ENCODE measurements around the gene PDGFC.

The PDGFC gene

DNA sequence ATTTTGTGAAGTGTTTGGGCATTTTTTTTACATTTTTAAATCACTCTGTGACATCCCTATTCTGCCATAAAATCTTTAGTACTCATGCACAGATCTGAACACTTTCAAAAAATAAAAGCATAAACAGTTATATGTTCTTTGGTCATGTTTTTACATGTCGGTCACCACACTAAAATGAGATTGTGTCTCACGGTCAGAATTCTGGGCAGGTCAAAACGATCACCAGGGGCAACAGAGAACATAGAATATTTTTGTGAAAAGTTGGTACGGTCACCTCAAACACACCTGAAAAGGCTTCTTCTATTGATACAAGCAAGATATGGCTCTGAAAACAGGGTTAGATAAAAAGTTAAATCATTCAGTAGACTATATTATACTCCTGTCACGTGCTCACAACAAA lies 189.1 kb downstream of the PDGFC start:
- no peak for DNase-seq (ENCODE audit: low read depth in 2 of 2)

DNA sequence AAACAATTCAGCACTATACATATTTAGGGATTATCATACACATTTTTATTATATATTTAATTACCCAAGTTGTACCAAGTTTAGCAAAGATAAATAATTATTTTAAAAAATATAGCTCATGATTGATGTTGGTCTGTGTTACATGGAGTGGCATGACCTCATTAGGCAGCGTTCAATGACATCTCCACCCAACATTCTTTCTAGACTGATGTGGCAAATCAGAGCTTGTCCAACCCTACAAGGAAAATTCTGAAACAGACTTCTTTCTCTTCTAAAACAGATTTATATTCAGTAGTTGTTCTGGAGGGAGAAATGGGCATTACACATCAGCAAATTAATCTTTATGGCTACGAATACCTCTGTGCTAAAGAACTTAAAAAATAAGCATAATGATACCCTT lies 189.7 kb downstream of the PDGFC start:
- DNase-seq (ENCODE audit: low read depth in 2 of 2) = no peak

DNA sequence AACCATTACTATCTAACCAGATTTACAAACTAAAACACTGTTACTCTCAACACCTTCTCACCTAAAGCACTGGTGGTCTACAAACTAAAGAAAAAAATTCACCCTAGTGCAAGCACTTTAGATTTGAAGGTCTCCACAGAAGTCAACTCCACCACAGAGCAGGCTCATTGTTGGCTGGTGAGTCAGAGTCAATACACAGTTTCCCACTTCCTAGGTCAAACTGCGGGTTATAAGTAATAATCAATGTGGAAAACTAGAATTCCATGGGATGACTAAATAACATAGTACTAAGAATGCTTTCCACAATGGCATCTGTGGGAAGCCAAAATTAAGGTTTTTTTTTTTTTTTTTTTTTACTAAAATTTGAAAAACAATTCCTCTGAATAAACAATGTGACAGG lies 191.8 kb downstream of the PDGFC start:
- no peak for DNase-seq (ENCODE audit: low read depth in 2 of 2)

DNA sequence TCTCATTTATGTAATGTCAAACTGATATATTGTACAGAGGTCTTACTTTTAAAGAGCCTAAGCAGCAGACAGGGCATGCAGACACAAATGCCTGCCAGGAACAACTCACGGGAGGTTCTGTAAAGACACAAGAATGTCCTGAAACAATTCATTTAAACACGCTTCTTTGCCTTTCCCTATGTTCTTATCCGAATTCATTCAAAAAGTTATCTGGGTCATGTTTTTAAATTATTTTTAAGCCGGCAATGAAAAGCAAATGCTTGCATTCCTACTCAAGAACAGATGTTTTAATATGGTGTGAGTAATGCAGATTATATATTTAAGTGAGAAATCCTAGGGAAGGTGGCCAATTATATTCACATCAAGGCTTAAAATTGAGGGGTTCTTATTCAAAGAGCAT lies 192.6 kb downstream of the PDGFC start:
- no peak for DNase-seq (ENCODE audit: low read depth in 2 of 2)

DNA sequence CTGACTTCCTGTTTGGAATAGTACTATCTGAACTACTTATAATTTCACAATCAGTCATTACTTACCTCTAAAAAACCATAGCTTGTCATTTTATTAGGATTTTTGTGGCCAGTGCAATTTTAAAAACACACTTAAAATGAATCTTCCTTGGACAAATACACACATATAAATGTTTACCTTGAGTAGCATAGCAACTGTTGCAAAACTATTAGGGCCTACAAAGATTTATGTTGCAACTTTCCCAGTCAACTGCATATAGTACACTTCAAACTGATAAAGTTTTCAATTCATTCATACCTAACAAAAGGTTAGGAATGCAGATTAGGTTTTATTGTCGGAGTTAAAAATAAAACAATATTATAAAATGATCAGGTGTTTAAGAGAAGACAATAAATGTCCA lies 193.0 kb downstream of the PDGFC start:
- DNase-seq (ENCODE audit: low read depth in 2 of 2) = no peak

DNA sequence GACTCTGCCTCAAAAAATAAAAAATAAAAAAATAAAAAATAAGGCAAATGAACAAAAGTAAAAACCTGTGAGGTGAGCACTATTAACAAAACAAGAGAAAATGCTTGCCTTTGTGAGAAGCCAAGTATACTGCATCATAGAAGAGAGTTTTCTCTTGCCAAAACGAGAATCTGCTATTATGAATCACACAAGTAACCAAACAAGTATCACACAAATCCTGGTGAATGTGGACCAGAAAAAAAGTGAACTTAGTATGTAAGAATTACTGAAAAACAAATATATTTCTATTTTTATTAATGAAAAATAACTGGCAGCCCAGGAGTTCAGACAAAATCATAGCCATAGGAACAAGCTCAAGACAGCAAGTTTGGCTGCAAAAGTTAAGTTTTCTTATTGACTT lies 193.5 kb downstream of the PDGFC start:
- DNase-seq (ENCODE audit: low read depth in 2 of 2) = no peak

DNA sequence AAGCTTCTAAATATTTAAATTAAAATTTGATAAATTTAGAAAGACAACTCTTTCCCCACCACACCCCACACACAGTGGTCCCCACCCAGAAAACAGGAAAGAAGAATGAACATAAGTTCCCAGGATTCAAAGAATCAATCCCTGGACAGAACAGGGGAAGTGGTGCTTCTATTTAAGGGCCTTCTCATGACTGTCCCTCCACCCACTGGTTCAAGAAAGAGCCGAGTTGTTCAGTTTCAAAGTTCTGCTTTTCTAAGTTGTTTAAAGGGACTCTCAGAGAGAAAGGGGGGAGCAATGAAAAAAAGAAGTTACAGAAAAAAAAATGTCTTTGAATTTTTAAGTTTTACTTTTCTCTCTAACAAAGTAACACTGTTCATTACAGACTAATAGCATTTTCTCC lies 195.8 kb downstream of the PDGFC start:
- DNase-seq (ENCODE audit: low read depth in 2 of 2) = no peak

DNA sequence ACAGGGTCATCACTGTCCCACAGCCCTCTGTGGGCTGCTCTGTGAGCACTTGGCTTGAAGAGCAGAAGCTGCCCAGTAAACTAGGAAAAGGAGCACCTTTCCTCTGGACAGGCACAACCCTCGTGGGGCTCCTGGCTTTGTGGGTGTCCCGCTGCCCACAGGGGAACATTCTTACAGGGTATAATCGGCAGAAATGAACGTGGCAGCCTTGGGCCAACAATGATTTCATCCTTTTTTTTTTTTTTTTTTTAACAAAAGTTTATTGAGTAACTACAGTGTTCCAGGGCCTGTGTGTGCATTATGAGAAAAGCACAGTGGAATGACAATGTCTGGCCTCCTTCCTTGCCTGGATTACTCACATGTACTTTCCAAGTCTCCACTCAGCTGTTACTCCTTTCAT lies 197.2 kb downstream of the PDGFC start:
- DNase-seq (ENCODE audit: low read depth in 2 of 2) = no peak

DNA sequence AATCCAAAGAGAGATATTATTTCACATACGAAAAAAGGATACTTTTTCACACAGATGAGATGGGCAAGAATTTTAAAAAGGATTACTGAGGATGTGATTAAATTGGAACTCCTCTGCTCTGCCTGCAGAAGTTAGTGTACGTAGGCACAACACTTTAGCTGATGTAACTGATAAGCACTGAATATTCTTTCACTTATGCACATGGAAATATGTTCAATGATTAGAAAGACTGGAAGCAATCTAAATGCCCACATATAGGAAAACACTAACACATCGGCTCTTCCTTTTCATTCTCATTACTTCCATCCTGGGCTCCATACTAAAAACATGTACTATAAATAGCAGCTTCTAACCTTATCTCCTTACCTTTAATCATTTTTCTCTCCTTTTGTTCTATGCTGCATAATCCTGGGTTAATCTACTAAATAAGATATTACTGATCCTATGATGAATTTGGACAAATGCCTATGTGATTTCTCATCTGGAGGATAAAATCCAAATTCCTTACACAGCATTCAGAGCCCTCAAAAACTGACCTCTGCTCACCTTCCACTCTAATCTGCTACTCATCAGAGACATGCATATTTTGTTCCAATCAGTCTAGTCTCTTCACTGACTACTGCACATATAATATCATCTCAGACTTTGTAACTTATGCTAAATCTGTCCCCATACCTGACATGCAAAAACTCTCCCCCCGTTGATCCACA lies 197.8 kb downstream of the PDGFC start:
- no peak for DNase-seq (ENCODE audit: low read depth in 2 of 2)

DNA sequence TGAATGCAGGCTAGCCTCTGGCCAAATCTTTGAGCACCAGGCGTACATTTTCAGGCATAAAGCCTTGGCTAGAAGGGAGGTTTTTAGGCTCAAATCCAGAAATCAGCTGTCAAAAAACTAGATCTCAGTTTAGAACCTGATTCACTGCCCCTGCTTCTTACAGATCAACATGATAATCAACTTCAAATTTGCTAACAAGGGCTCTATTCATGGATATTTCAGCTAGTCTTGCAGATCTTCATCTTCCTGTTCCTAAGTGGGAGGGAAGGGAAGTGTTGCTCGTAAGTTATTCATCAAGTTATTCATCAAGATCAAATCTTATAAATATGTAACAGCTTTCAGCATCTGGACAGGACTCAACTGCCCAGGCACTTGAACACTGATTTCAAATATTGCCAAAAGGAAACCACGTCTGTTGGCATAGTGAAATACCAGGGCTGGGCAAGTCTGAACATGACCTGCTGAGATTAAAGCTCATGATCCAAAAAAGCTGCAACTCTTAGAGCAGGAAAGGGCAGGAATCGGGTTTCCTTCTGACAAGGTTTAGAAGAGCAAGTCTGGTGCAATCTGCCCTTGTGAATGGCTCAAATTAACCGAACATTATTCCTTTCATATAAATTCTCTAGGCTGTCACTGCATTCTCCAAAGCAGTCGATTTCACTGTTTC lies 200.3 kb downstream of the PDGFC start:
- DNase-seq (ENCODE audit: low read depth in 2 of 2) = no peak

DNA sequence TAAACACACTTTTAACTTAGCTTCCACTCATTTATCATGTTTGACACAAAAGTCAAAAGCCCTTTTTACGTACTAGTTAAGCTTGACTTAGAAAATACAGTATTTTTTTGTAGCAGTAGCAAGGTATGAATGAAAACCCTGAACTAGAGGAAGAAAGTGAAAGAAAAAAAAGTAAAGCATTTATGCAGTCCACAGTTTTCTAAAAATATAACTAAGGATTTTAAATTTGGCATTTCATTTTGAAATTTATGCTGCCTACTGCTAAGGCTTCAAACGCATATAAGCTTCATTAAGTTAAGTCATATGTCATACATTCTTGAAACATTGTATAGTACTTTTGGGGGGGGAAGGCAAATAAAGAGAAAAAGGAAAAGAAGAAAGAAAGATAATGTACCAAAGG lies 201.5 kb downstream of the PDGFC start:
- no peak for DNase-seq (ENCODE audit: low read depth in 2 of 2)

DNA sequence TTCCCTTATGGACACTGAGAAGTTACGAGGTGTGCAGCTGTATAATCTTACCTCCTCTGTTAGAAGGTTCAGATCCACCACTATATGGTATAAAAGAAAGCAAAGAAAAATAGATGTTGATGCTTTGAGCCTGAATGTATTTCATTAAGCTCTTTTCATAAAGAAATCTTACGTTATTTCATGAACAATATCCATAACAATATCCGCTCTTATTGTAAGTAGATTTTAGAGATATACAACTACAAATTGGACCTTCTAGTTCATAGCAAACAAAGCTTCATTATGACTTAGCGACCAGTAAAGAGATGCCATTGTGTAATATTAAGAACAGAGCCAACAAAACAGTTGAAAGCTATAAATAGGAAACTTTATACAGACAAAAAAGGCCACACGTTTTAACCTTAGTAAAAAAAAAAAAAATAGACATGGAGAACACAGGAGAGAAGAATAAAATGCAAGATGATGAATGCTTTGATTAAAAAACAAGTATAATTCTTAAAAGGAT lies 203.6 kb downstream of the PDGFC start:
- no peak for DNase-seq (ENCODE audit: low read depth in 2 of 2)

DNA sequence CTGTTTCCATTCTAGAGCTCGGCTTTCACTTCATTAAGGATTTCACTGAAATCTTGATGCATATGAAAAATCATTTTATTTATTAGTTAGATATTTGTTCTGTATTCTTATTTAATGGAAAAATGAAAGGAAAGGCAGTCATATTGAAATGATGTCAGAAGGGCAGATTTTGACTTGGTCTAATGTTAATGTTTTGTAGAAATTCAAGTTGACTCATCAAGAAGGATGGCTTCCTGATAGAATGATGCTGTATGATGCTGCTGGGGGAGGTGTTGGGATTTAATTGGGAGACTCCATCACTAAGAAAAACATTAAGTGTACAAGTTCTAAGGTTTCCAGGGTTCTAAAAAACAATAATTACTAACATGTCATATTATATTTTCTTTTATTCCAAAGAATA lies 204.8 kb downstream of the PDGFC start:
- no peak for DNase-seq (ENCODE audit: low read depth in 2 of 2)

DNA sequence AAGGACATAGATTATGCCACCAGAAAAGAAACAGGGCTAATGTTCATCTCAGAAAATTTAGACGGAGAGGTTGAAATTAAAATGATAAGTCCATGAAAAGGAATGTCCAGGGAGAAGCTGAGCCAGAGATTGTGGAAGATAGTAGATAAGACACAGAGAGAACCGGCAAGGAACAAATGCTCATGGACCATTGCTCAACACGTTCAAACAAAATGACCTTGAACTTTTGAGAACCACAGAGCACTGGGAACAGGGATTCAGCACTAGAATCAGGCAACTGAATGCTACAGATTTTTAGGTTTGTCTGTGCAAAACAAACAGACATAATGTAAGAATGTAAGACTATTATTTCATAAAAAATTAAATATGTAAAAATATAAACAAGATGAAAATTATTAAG lies 206.3 kb downstream of the PDGFC start:
- DNase-seq (ENCODE audit: low read depth in 2 of 2) = no peak

DNA sequence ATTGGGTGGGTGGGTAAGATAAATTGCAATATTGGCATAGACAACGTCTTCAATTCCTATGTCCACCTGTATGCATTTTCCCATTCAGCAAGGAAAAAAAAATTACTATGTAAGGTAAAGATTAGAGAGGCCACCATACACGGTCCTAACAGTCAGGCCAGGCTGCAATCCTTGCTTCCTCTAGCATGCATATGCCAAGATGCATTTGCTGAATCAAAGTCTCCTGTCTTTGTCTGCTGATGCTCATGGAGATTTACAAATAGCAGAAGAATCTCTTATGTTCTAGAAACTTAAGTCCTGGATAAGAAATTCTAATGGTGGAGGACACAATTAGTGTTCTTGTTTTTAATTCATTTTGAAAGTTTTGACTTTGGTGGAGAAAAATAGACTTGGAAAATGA lies 206.8 kb downstream of the PDGFC start:
- no peak for DNase-seq (ENCODE audit: low read depth in 2 of 2)

DNA sequence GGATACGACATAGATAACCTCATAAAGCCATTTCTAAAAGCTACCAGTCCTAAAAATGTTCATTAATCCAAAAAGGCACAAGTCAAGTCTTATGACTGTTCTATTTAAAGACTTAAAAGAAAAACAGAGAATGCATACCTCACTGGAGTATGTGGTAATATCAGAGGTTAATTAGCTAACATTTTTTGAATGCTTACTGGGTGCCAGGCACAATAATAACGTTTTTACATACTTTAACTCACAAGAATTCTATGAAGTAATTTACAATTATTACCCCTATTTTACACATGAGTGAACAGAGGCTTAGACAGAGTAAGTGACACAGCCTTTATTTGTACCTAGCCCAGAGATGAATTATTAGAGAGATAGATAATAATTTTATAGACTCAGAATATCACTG lies 207.5 kb downstream of the PDGFC start:
- no peak for DNase-seq (ENCODE audit: low read depth in 2 of 2)

DNA sequence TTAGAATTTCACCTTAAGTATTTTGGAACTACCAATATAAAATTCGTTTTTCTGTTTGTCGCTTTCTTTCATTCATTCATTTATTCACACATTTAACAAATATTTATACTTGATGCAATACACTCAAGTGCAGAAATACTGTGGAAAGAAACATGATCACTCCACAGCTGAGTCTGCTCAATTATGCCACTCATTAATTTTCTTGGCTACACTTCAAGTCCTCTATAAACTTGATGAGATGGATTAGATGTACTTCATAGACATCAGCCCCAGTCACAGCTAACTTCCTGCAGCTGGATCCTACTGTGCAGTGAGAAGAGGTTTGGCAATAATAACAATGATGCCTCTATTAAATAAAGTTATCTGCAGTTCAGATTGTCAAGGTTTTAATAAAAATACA lies 208.1 kb downstream of the PDGFC start:
- DNase-seq (ENCODE audit: low read depth in 2 of 2) = no peak

DNA sequence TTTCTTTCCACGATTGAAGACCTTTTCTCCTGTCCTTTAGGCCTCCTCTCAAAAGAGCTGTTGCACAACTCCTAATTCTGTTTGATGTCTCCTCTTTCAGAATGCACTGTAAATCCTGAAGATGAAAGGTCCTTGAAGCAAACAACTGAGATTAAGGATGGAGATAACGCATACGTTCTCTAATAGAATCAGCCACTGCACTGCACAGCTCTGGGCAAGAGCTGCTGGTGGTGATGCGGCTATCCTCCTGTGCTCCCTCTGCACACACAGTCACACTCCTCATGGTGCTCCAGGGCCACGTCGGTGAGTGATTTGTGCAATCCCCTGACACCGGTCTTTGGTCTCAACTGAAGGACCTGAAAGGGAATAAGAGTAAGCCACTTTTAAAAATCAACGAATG lies 208.7 kb downstream of the PDGFC start:
- no peak for DNase-seq (ENCODE audit: low read depth in 2 of 2)

DNA sequence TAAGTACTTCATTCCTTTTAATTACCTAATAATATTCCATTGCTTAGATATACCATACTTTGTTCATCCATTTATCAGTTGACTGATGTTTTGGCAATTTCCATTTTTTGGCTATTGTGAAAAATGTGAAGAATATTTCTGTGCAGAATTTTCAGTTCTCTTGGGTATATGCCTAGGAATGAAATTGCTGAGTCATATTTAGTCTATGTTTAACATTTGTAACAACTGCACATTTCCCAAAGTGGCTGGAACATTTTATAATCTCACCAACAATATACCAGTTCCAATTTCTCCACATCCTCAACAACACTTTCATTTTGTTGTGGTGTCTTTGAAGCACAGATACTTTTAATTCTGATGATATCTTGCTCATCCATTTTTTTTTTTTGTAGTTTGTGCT lies 215.5 kb downstream of the PDGFC start:
- DNase-seq (ENCODE audit: low read depth in 2 of 2) = no peak

DNA sequence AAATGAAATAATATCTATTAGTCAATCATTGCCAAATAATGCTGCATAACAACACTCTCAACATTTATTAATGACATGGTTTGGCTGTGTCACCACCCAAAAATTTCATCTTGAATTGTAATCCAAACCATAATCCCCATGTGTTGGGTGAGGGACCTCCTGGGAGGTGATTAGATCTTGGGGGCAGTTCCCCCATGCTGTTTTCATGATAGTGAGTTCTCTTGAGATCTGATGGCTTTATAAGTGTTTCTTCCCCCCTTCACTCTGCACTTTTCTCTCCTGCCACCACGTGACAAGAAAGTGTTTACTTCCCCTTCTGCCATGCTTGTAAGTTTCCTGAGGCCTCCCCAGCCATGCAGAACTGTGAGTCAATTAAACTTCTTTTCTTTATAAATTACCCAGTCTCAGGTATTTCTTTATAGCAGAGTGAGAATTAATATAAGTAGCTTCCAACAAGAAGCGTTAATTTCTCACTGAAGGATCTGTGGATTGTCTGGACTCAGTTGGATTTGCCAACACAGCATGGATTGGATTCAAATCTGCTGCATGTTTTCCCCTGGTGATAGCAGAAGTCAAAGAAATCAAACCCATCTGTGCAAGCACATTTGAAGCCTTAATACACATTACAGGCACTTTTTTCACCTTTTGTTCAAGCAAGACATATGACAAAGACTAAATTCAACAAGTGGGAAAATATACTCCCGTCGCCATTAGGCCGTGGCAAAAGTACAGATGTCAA lies 216.6 kb downstream of the PDGFC start:
- no peak for DNase-seq (ENCODE audit: low read depth in 2 of 2)

DNA sequence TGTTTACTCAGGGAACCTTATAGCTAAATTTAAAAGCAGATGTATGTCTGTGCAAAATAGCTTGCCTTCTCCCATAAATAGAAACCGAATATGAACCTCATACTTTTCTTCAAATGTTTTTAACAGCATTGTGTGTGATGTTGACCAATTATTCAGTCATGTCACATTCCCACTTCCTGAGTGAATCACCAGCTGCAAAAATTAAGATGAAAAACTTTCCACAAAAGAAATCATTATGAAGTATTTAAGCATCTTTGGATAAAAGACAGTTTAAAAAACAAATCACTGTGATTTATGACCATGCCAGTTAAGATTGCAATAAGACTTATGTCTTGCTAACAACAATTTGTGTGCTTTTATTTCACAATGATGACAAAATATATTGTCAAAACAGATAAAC lies 220.1 kb downstream of the PDGFC start:
- no peak for DNase-seq (ENCODE audit: low read depth in 2 of 2)

DNA sequence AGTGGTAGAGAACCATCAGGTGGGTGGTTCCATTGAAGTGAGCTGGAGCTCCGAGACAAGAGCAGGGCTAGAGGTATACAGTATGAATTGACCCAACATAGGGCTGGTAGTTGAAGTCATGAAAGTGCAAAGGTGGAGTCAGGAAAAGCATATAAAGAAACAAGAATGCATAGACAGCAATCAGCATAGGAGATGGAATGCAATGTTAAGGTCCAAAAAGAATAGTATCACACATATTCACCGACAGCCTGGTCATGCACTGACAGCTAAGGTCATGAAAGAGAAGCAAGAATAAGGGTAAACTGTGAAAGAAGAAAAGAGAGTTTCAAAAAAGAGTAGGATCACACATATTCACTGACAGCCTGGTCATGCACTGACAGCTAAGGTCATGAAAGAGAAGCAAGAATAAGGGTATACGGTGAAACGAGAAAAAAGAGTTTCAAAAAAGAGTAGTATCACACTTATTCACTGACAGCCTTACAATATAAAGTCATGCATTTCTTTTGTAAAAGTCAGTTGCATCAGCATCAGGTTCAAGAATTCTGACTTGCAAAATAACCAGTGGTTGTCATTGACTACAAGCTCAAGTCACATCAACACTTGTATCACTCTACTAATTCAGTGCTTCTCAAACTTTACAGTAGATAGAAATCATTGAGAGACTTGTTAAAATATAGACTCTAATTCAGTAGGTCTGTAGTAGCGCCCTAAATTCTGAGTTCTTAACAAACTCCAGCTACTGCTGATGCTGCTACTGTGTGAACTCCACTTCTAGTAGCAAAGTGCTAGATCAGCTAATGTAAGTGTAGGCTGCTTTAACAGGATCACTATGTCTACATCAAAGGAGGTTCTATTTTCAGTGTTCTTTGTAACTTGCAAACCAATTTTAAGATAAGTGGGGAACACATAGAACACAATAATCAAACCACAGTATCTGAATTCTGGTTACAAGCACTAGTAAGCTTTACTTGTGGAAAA lies 221.9 kb downstream of the PDGFC start:
- no peak for DNase-seq (ENCODE audit: low read depth in 2 of 2)
